Measurements from ENCODE around the gene MYO18B. TPM values are rescaled to one million over a fixed set of nuclear protein-coding genes. Genes with fewer than 3 reads are reported as not detected.

Gene MYO18B
- total RNA-seq, 1 donor from 2014 or later, result 1.9 TPM

DNA sequence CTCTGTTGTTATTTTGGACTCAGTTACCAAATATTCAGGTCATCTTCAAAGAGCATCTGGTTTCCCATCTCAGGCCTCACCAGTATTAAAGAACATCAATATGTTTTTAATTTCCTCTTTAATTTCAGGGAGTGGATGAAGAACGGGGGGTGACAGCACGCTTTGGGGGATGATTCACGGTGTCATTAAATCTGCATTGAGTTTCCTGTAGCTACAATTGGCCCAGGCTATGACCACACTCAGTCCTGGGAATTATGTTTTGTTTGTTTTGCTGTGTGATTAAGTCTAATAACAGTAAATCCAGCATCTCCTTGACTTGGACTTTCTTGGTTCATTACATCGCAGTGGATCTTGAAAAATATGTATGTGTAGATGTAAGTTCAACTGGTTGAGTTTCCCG, 277.6 kb downstream of the MYO18B start:
- Mint-ChIP-seq H3K4me3 (ENCODE audit: low read depth) (no peak overlapping the region), H3K4me1 (ENCODE audit: low read depth) (peaks cover 3% of the 10 kb centered on the region), H3K36me3 (ENCODE audit: insufficient read depth) (no peaks in the 10 kb centered on the region), H3K27ac (no peak overlapping the region), H3K9me3 (ENCODE audit: low read depth) (peaks cover 5% of the 10 kb centered on the region), H3K27me3 (peaks cover 3% of the 10 kb centered on the region)
- DNase-seq (ENCODE audit: low spot score, unreplicated experiment), result no peak
- TF ChIP-seq CTCF (IDR thresholded peaks at IDR 0.05; ENCODE audit: unreplicated experiment), result no peak

DNA sequence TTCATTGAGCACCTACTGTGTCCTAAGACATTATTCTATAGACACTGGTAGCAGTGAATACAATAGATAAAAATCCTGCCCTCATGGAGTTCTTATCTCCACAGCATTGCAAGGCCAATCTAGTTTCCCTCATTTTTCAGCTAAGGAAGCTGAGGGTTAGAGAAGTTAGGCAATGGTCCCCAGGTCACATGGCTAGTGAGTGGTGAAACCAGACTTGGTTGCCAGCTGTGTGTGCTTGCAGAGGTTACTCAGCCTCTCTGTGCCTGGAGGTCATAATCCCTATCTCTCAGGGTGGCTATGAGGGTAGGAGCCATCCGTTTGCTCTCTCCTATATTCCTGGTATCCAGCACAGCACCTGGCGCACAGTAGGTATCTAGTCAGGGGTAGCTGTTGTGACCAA, 279.5 kb downstream of the MYO18B start:
- Mint-ChIP-seq H3K36me3 (ENCODE audit: insufficient read depth) (no peaks in the 10 kb centered on the region), H3K4me1 (ENCODE audit: low read depth) (peaks cover 3% of the 10 kb centered on the region), H3K27ac (no peak overlapping the region), H3K27me3 (peaks cover 3% of the 10 kb centered on the region), H3K4me3 (ENCODE audit: low read depth) (no peak overlapping the region), H3K9me3 (ENCODE audit: low read depth) (no peaks in the 10 kb centered on the region)
- no peak for DNase-seq (ENCODE audit: low spot score, unreplicated experiment)
- TF ChIP-seq CTCF (IDR thresholded peaks at IDR 0.05; ENCODE audit: unreplicated experiment), result no peak

- Mint-ChIP-seq H3K4me3 (ENCODE audit: low read depth) (no peak overlapping the region), H3K36me3 (ENCODE audit: insufficient read depth) (no peaks in the 10 kb centered on the region), H3K27ac (no peak overlapping the region), H3K27me3 (peaks cover 3% of the 10 kb centered on the region), H3K9me3 (ENCODE audit: low read depth) (no peaks in the 10 kb centered on the region), H3K4me1 (ENCODE audit: low read depth) (no peaks in the 10 kb centered on the region)
- TF ChIP-seq CTCF (IDR thresholded peaks at IDR 0.05; ENCODE audit: unreplicated experiment), result no peak
- DNase-seq (ENCODE audit: low spot score, unreplicated experiment), result no peak
These were observed 281.3 kb downstream of the MYO18B start for GRCh38 chr22:26023104-26023775.

DNA sequence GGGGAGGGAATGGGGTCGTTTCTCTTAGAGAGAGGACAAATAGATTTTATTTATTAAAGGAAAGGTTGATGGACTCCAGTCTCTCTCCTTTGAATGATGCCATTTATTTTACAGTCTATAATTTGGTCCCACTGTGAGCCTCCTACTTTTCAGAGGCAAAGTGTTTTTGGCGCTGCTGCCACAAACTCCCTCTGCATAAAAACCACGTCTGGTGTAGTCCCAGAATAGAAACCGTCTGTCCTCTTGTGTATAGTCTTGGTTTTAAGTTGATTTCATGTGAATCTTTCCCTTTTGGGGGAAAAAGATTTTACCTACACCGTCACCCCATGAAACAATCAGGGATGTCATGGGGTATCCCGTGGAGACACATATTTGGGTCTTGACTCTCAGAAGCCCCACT, 283.6 kb downstream of the MYO18B start:
- DNase-seq (ENCODE audit: low spot score, unreplicated experiment), result no peak
- no peaks in the 10 kb centered on the region for H3K9me3 Mint-ChIP-seq (ENCODE audit: low read depth)

GRCh38 chr22:26027341-26027740, 285.4 kb downstream of the MYO18B start:
- no peak overlapping the region for H3K4me3 Mint-ChIP-seq (ENCODE audit: low read depth)
- peaks cover 3% of the 10 kb centered on the region for H3K27me3 Mint-ChIP-seq
- H3K36me3 Mint-ChIP-seq (ENCODE audit: insufficient read depth), result no peaks in the 10 kb centered on the region
- H3K9me3 Mint-ChIP-seq (ENCODE audit: low read depth), result no peaks in the 10 kb centered on the region
- no peak for TF ChIP-seq CTCF (IDR thresholded peaks at IDR 0.05; ENCODE audit: unreplicated experiment)
- no peak overlapping the region for H3K27ac Mint-ChIP-seq
- no peaks in the 10 kb centered on the region for H3K4me1 Mint-ChIP-seq (ENCODE audit: low read depth)
- no peak for DNase-seq (ENCODE audit: low spot score, unreplicated experiment)

More for the DNA sequence above, 283.6 kb downstream of the MYO18B start:
- Mint-ChIP-seq H3K36me3 (ENCODE audit: insufficient read depth) (no peaks in the 10 kb centered on the region), H3K4me1 (ENCODE audit: low read depth) (no peaks in the 10 kb centered on the region), H3K27me3 (peaks cover 3% of the 10 kb centered on the region), H3K4me3 (ENCODE audit: low read depth) (no peak overlapping the region), H3K27ac (no peak overlapping the region)
- TF ChIP-seq CTCF (IDR thresholded peaks at IDR 0.05; ENCODE audit: unreplicated experiment), result no peak

Measured in progenitor cell of endocrine pancreas (in vitro differentiated cells).